Fibroblast of the aortic adventitia (primary cell): ENCODE data around the gene FOXN3. TPM values are rescaled to one million over a fixed set of nuclear protein-coding genes. Genes with fewer than 3 reads are reported as not detected.
A peak's percentile ranks its signal among the peaks of the same experiment; 100 is the strongest.

Experiments used
- DNase-seq: peaks from one replicate; pipeline ENCODE4 v3.0.0-alpha.2; 2010; ENCODE audit warnings: low read depth
- H3K4me3 ChIP-seq: 2 replicates; pipeline ENCODE4 v1.5.1; 2011; ENCODE audit warnings: low read depth, mild to moderate bottlenecking, control low read depth, low read length, moderate library complexity
- CTCF ChIP-seq: IDR thresholded peaks from 2 replicates; pipeline ENCODE4 v1.5.1; 2011; ENCODE audit warnings: mild to moderate bottlenecking, low read length, control low read depth, inconsistent platforms; ENCODE audit not compliant: insufficient read depth
- total RNA-seq: library from RNA; depleted of rRNA; stranded (reverse); fragments of >200 nt; gene quantifications from 2 replicates; pipeline ENCODE4 v1.2.3, GENCODE V29; 2012; ENCODE audit warnings: low replicate concordance

Gene FOXN3
- total RNA-seq, 1 donor, result 35.3 TPM

GRCh38 chr14:89379891-89380820 lies 36.9 kb downstream of the FOXN3 start:
- no peak for DNase-seq
- H3K4me3 ChIP-seq, result no peak overlapping the region
- TF ChIP-seq CTCF, result no peak

- no peak for TF ChIP-seq CTCF
- DNase-seq, result no peak
- no peak overlapping the region for H3K4me3 ChIP-seq
Observed at GRCh38 chr14:89379006-89379405, 38.0 kb downstream of the FOXN3 start.

- DNase-seq, result peak; percentile 45
- no peak overlapping the region for H3K4me3 ChIP-seq
- no peak for TF ChIP-seq CTCF
Observed at GRCh38 chr14:89378119-89378518, 38.9 kb downstream of the FOXN3 start.

GRCh38 chr14:89377544-89377943 lies 39.5 kb downstream of the FOXN3 start:
- no peak overlapping the region for H3K4me3 ChIP-seq
- no peak for DNase-seq
- TF ChIP-seq CTCF, result no peak

- H3K4me3 ChIP-seq, result no peak overlapping the region
- TF ChIP-seq CTCF, result no peak
- no peak for DNase-seq
Observed at GRCh38 chr14:89374908-89375307, 42.1 kb downstream of the FOXN3 start.

GRCh38 chr14:89373185-89373584 lies 43.8 kb downstream of the FOXN3 start:
- TF ChIP-seq CTCF, result no peak
- DNase-seq, result no peak
- no peak overlapping the region for H3K4me3 ChIP-seq

- TF ChIP-seq CTCF, result no peak
- H3K4me3 ChIP-seq, result no peak overlapping the region
- no peak for DNase-seq
Observed at GRCh38 chr14:89372512-89372883, 44.5 kb downstream of the FOXN3 start.
